ENCODE data around the gene ZNF805. TPM values are rescaled to one million over a fixed set of nuclear protein-coding genes. Genes with fewer than 3 reads are reported as not detected.

Gene ZNF805
- total and polyA plus RNA-seq, 2 of the 4 experiments (the other 2 are of a cell fraction): 3.0 to 32.3 TPM

GRCh38 chr19:57293719-57294118 is 53.3 kb downstream of the ZNF805 start:
- no peak overlapping the region for H4K91ac ChIP-seq (ENCODE audit: insufficient read depth, low read depth, low read length)
- no CpG with 5 or more reads among the region's 1 CpG for WGBS, 2 experiments (ENCODE audit: extremely low coverage in 2 of 2, insufficient read length in 1 of 2)
- H3K9me1 ChIP-seq (ENCODE audit: insufficient read depth, low read length): no peaks in the 10 kb centered on the region
- dilution Hi-C loops (cut with HindIII; ENCODE audit: low sequenced_read_pairs, unreplicated experiment) (no loop called here), in situ Hi-C loops (cut with MboI; ENCODE audit: low sequenced_read_pairs) (no loop called here), intact Hi-C loops (cut with micrococcal nuclease) (no loop called here)
- H3K23ac ChIP-seq (ENCODE audit: low read depth, low read length): no peak overlapping the region
- TF ChIP-seq RCOR1 (IDR thresholded peaks at IDR 0.05; ENCODE audit: insufficient replicate concordance, low read length) (no peak), RFX5 (IDR thresholded peaks at IDR 0.05; ENCODE audit: low read depth, low read length) (no peak), ELK1 (IDR thresholded peaks at IDR 0.05; ENCODE audit: borderline replicate concordance, low read depth, low read length) (no peak), BHLHE40 (IDR thresholded peaks at IDR 0.05; ENCODE audit: low read depth, low read length) (no peak), MAZ (IDR thresholded peaks at IDR 0.05; ENCODE audit: borderline replicate concordance, low read depth, low read length) (no peak), CHD1 (IDR thresholded peaks at IDR 0.05; ENCODE audit: low read depth, low read length) (no peak), SMC3 (IDR thresholded peaks at IDR 0.05; ENCODE audit: low read depth, low read length) (no peak)
- no peak overlapping the region for H2AK5ac ChIP-seq (ENCODE audit: low read depth, low read length)
- ATAC-seq (ENCODE audit: low read depth) (no peak), DNase-seq (no peak)
- H3K4me2 ChIP-seq (ENCODE audit: low read depth, low read length): no peak overlapping the region
- no peak overlapping the region for H3K18ac ChIP-seq (ENCODE audit: low read depth, low read length)
- H3K9me3 ChIP-seq (ENCODE audit: control insufficient read depth, insufficient read depth, low read length): peaks cover 25% of the 10 kb centered on the region
- H2AK9ac ChIP-seq (replicated peaks; ENCODE audit: low read depth, low read length, poor library complexity): no peak overlapping the region
- H4K5ac ChIP-seq (ENCODE audit: low read depth, low read length): no peak overlapping the region
- H2AFZ ChIP-seq (replicated peaks; ENCODE audit: low read length, poor library complexity): no peak overlapping the region
- H2BK5ac ChIP-seq (ENCODE audit: low read depth, low read length, poor library complexity, severe bottlenecking): no peak overlapping the region
- H3K4me3 ChIP-seq (ENCODE audit: insufficient read depth, low read depth, low read length): no peak overlapping the region
- no peak overlapping the region for H2BK15ac ChIP-seq (ENCODE audit: low read depth, low read length)
- H3K36me3 ChIP-seq (ENCODE audit: control insufficient read depth, insufficient read depth, low read length): peaks cover 49% of the 10 kb centered on the region
- no peak overlapping the region for H2BK120ac ChIP-seq (ENCODE audit: low read depth, low read length)
- BruUV-seq (replicated peaks): no TSS peak
- peaks cover 32 to 40% of the 10 kb centered on the region in 2 experiments for H3K79me1 ChIP-seq (ENCODE audit: low read depth in 1 of 2, low read length in 2 of 2)
- H3K4ac ChIP-seq (ENCODE audit: low read depth, low read length): no peak overlapping the region
- POLR2A ChIA-PET (ENCODE audit: unreplicated experiment): no interaction called here
- no peaks in the 10 kb centered on the region for H3K27me3 ChIP-seq (ENCODE audit: control insufficient read depth, insufficient read depth, low read length)
- H3K27ac ChIP-seq (ENCODE audit: insufficient read depth, low read length): no peak overlapping the region
- H4K8ac ChIP-seq (ENCODE audit: low read depth in 2 of 2, low read length in 2 of 2): no peak overlapping the region
- no peaks in the 10 kb centered on the region for H3K4me1 ChIP-seq (ENCODE audit: control insufficient read depth, insufficient read depth, low read length)
- H2BK20ac ChIP-seq (ENCODE audit: low read depth, low read length): no peak overlapping the region
- H4K20me1 ChIP-seq (ENCODE audit: insufficient read depth, low read length): peaks cover 26% of the 10 kb centered on the region
- no peak overlapping the region for H3K9ac ChIP-seq (ENCODE audit: low read depth, low read length)
- CTCF ChIA-PET: interaction anchor here (0.6 to 1.2 kb wide), 2 partner anchors 8 to 22 kb away, joined by 3 to 4 read pairs; no protein-coding TSS in a partner anchor
- no peak overlapping the region for H3K56ac ChIP-seq (ENCODE audit: extremely low read depth, insufficient read depth, low read length)
- H3K14ac ChIP-seq (replicated peaks; ENCODE audit: low read depth, low read length): no peak overlapping the region
